K562 (cell line): ENCODE data around the gene GNAL.

Experiments
- ARID2 ChIP-seq: fragments of 450-650 bp; IDR thresholded peaks from 2 replicates; pipeline ENCODE4 v1.6.1; 2017; ENCODE audit warnings: antibody characterized with exemption, mild to moderate bottlenecking
- FIP1L1 ChIP-seq: fragments of 200-400 bp; formaldehyde crosslinking; IDR thresholded peaks from 2 replicates; pipeline ENCODE4 v1.6.1; 2018; ENCODE audit warnings: mild to moderate bottlenecking, low read depth, low read length; ENCODE audit not compliant: poor library complexity, severe bottlenecking
- GATAD2B ChIP-seq: fragments of 450-650 bp; IDR thresholded peaks from 2 replicates; pipeline ENCODE4 v1.6.1; 2017; ENCODE audit warnings: mild to moderate bottlenecking, borderline replicate concordance
- MEIS2 ChIP-seq: fragments of 450-650 bp; IDR thresholded peaks from 2 replicates; pipeline ENCODE4 v1.6.1; 2014; ENCODE audit warnings: mild to moderate bottlenecking; ENCODE audit not compliant: partially characterized antibody
- NR2C1 ChIP-seq, 2 experiments: fragments of 450-650 bp; IDR thresholded peaks; 2 replicates each; pipeline ENCODE4 v1.6.1; 2017; ENCODE audit warnings: mild to moderate bottlenecking in 2 of 2, antibody characterized with exemption in 1 of 2, inconsistent platforms in 1 of 2, missing compliant biosample characterization in 1 of 2, missing genetic modification characterization in 1 of 2
- SP2 ChIP-seq: IDR thresholded peaks from 2 replicates; pipeline ENCODE4 v1.6.1; 2011; ENCODE audit warnings: mild to moderate bottlenecking, low read depth, low read length, moderate library complexity; ENCODE audit not compliant: poor library complexity, severe bottlenecking; ENCODE audit errors: extremely low read depth
- TCF7 ChIP-seq: sonication (generic); IDR thresholded peaks from 2 replicates; pipeline ENCODE4 v1.6.1; 2016; ENCODE audit warnings: antibody characterized with exemption, borderline replicate concordance
- ZNF140 ChIP-seq: fragments of 250-450 bp; sonication (Bioruptor Pico); IDR thresholded peaks from 2 replicates; pipeline ENCODE4 v1.8.0; 2021; ENCODE audit warnings: moderate library complexity, mild to moderate bottlenecking, inconsistent platforms
- ZNF354B ChIP-seq: fragments of 250-450 bp; sonication (Bioruptor Pico); IDR thresholded peaks from 2 replicates; pipeline ENCODE4 v1.4.0; 2020
- ZNF589 ChIP-seq: fragments of 200-800 bp; sonication (Bioruptor generic); IDR thresholded peaks from 2 replicates; pipeline ENCODE4 v1.6.1; 2016; ENCODE audit warnings: low read depth, missing genetic modification characterization, missing compliant biosample characterization
- TF ChIP-seq, protein P1 (sequence below), 3 experiments: IDR thresholded peaks in 2 of 3; conservative IDR thresholded peaks in 1 of 3; 2 replicates each; pipeline ENCODE4 v1.5.1; 2011 to 2012; ENCODE audit warnings: low read length in 3 of 3, mild to moderate bottlenecking in 3 of 3, control low read depth in 2 of 3, improper control_type of control experiment in 1 of 3, inconsistent platforms in 1 of 3, low read depth in 1 of 3, mixed read lengths in 1 of 3, moderate library complexity in 1 of 3; ENCODE audit not compliant: insufficient read depth in 2 of 3
- TF ChIP-seq, protein P2 (sequence below): fragments of 250-450 bp; sonication (Bioruptor Pico); IDR thresholded peaks from 2 replicates; pipeline ENCODE4 v1.8.0; 2022; ENCODE audit warnings: moderate library complexity, mild to moderate bottlenecking, inconsistent platforms

DNA sequence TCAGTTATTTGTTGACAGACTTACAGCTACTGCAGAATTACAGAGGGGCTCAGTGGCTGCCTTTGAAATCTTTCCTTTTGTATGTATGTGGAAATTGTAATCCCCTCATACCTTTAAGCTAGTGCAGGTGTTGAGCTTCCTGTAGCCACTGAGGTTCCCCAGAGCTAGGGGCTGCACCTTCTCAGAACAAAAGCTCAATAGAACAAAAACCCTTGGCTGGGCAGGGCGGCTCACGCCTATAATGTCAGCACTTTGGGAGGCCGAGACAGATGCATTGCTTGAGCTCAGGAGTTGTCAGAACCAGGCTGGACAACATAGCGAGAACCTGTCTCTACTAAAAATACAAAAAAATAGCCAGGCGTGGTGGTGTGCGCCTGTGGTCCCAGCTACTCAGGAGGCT lies 120.8 kb downstream of the GNAL start:
- TF ChIP-seq ZNF140 = no peak
- TF ChIP-seq TCF7 = no peak
- no peak for TF ChIP-seq ARID2
- TF ChIP-seq, protein P1, sequence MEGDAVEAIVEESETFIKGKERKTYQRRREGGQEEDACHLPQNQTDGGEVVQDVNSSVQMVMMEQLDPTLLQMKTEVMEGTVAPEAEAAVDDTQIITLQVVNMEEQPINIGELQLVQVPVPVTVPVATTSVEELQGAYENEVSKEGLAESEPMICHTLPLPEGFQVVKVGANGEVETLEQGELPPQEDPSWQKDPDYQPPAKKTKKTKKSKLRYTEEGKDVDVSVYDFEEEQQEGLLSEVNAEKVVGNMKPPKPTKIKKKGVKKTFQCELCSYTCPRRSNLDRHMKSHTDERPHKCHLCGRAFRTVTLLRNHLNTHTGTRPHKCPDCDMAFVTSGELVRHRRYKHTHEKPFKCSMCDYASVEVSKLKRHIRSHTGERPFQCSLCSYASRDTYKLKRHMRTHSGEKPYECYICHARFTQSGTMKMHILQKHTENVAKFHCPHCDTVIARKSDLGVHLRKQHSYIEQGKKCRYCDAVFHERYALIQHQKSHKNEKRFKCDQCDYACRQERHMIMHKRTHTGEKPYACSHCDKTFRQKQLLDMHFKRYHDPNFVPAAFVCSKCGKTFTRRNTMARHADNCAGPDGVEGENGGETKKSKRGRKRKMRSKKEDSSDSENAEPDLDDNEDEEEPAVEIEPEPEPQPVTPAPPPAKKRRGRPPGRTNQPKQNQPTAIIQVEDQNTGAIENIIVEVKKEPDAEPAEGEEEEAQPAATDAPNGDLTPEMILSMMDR (IDR thresholded peaks at IDR 0.05 in 2 of 3, conservative IDR thresholded peaks at IDR 0.05 in 1 of 3; ENCODE audit: insufficient read depth in 2 of 3, low read depth in 1 of 3, low read length in 3 of 3) = no peak
- no peak for TF ChIP-seq SP2
- no peak for TF ChIP-seq MEIS2
- no peak for TF ChIP-seq GATAD2B
- no peak for TF ChIP-seq NR2C1 (IDR thresholded peaks at IDR 0.05)
- TF ChIP-seq NR2C1 (tag; IDR thresholded peaks at IDR 0.05) = no peak
- no peak for TF ChIP-seq ZNF589 (CRISPR knock-in tag)
- no peak for TF ChIP-seq FIP1L1
- TF ChIP-seq ZNF354B = no peak
- TF ChIP-seq, protein P2, sequence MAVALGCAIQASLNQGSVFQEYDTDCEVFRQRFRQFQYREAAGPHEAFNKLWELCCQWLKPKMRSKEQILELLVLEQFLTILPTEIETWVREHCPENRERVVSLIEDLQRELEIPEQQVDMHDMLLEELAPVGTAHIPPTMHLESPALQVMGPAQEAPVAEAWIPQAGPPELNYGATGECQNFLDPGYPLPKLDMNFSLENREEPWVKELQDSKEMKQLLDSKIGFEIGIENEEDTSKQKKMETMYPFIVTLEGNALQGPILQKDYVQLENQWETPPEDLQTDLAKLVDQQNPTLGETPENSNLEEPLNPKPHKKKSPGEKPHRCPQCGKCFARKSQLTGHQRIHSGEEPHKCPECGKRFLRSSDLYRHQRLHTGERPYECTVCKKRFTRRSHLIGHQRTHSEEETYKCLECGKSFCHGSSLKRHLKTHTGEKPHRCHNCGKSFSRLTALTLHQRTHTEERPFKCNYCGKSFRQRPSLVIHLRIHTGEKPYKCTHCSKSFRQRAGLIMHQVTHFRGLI (CRISPR knock-in tag) = no peak
